SK-N-SH treated with all-trans-retinoic acid at 6 μM for 48 hours (cell line): ENCODE data around the gene YJEFN3.

Experiments used
- GLIS3 ChIP-seq: fragments of 250-450 bp; sonication (Bioruptor Pico); IDR thresholded peaks from 2 replicates; pipeline ENCODE4 v1.5.0; 2020; ENCODE audit warnings: mild to moderate bottlenecking, moderate library complexity
- RARB ChIP-seq: fragments of 250-450 bp; sonication (Bioruptor Pico); IDR thresholded peaks from 2 replicates; pipeline ENCODE4 v1.8.0; 2021; ENCODE audit warnings: mild to moderate bottlenecking, moderate library complexity
- TOX ChIP-seq: fragments of 250-450 bp; sonication (Bioruptor Pico); IDR thresholded peaks from 2 replicates; pipeline ENCODE4 v1.8.0; 2021; ENCODE audit warnings: mild to moderate bottlenecking, moderate library complexity, borderline replicate concordance
- ZFP3 ChIP-seq: fragments of 250-450 bp; sonication (Bioruptor Pico); IDR thresholded peaks from 2 replicates; pipeline ENCODE4 v1.5.0; 2020; ENCODE audit warnings: mild to moderate bottlenecking, moderate library complexity
- ZNF70 ChIP-seq: fragments of 450-650 bp; formaldehyde crosslinking; IDR thresholded peaks from 2 replicates; pipeline ENCODE4 v1.5.0; 2020; ENCODE audit warnings: mild to moderate bottlenecking, moderate library complexity

GRCh38 chr19:19527371-19527656, 1.4 kb upstream of the YJEFN3 start:
- TF ChIP-seq GLIS3 (no peak), ZFP3 (CRISPR knock-in tag) (no peak), ZNF70 (CRISPR knock-in tag) (no peak), TOX (CRISPR knock-in tag) (no peak), RARB (CRISPR knock-in tag) (no peak)
